ENCODE measurements around the gene ADAMTS18.

DNA sequence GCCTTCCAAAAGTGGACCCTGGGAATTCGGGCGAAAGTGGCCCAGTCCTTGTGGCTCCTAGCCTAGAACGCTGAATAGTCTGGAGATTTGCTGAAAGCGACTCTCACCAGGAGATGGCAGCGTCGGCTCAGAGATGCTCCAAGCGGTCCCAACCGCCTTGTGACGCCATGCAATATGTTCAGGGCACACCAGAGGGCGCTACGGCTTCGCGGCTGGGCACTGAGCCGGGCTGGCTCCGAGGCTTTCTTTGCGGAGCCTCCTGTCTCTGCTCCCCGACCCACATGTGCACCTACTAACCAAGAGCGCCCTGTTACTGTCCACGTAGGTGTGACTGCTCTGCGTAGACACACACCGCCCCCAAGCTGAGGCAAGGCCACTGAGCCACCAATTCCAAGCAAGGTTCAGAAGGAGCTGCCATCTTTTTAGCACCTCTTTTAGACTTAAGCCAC lies 198.7 kb downstream of the ADAMTS18 start:
- TF ChIP-seq, protein P1, sequence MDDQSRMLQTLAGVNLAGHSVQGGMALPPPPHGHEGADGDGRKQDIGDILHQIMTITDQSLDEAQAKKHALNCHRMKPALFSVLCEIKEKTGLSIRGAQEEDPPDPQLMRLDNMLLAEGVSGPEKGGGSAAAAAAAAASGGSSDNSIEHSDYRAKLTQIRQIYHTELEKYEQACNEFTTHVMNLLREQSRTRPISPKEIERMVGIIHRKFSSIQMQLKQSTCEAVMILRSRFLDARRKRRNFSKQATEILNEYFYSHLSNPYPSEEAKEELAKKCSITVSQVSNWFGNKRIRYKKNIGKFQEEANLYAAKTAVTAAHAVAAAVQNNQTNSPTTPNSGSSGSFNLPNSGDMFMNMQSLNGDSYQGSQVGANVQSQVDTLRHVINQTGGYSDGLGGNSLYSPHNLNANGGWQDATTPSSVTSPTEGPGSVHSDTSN (IDR thresholded peaks at IDR 0.05) = no peak
- no peak for TF ChIP-seq POLR2A (IDR thresholded peaks at IDR 0.05; ENCODE audit: low read length)
- no peak for TF ChIP-seq NR3C1 (IDR thresholded peaks at IDR 0.05)
- no peak for TF ChIP-seq KDM5A (IDR thresholded peaks at IDR 0.05)
- TF ChIP-seq, protein P2, sequence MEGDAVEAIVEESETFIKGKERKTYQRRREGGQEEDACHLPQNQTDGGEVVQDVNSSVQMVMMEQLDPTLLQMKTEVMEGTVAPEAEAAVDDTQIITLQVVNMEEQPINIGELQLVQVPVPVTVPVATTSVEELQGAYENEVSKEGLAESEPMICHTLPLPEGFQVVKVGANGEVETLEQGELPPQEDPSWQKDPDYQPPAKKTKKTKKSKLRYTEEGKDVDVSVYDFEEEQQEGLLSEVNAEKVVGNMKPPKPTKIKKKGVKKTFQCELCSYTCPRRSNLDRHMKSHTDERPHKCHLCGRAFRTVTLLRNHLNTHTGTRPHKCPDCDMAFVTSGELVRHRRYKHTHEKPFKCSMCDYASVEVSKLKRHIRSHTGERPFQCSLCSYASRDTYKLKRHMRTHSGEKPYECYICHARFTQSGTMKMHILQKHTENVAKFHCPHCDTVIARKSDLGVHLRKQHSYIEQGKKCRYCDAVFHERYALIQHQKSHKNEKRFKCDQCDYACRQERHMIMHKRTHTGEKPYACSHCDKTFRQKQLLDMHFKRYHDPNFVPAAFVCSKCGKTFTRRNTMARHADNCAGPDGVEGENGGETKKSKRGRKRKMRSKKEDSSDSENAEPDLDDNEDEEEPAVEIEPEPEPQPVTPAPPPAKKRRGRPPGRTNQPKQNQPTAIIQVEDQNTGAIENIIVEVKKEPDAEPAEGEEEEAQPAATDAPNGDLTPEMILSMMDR (IDR thresholded peaks at IDR 0.05) = peak; percentile 100
- TF ChIP-seq MAFK (IDR thresholded peaks at IDR 0.05; ENCODE audit: partially characterized antibody) = no peak
- TF ChIP-seq RCOR1 (IDR thresholded peaks at IDR 0.05; ENCODE audit: low read depth, low read length) = no peak
- no peak for TF ChIP-seq EP300 (IDR thresholded peaks at IDR 0.05)
- TF ChIP-seq CHD2 (IDR thresholded peaks at IDR 0.05; ENCODE audit: low read length, partially characterized antibody) = no peak
- peak; percentile 35; the same call in 1 of the 2 replicates for TF ChIP-seq HOXB13 (CRISPR knock-in tag; IDR thresholded peaks at IDR 0.05; ENCODE audit: low read depth)
